PFSK-1 (cell line): ENCODE data around the gene MEX3A.

Experiments
- FOXP2 ChIP-seq: optimal IDR thresholded peaks from 2 replicates; pipeline ENCODE3; 2011; ENCODE audit warnings: borderline replicate concordance, control low read depth, inconsistent platforms; ENCODE audit not compliant: insufficient read depth; ENCODE audit errors: extremely low read length, extremely low read depth
- POLR2AphosphoS5 ChIP-seq: IDR thresholded peaks from 2 replicates; pipeline ENCODE4 v1.6.1; 2012; ENCODE audit warnings: low read depth, mild to moderate bottlenecking, control low read depth, low read length, moderate library complexity
- REST ChIP-seq, 2 experiments: IDR thresholded peaks; 2 replicates each; pipeline versions ENCODE4 v1.6.1 to v1.8.0; 2011 to 2012; ENCODE audit warnings: low read depth in 2 of 2, low read length in 2 of 2, control low read depth in 1 of 2, inconsistent platforms in 1 of 2, mild to moderate bottlenecking in 1 of 2, moderate library complexity in 1 of 2; ENCODE audit not compliant: insufficient read depth in 1 of 2
- SIN3A ChIP-seq: IDR thresholded peaks from 2 replicates; pipeline ENCODE4 v1.6.1; 2012; ENCODE audit warnings: mild to moderate bottlenecking, low read length, moderate library complexity, borderline replicate concordance; ENCODE audit not compliant: insufficient read depth
- TAF1 ChIP-seq: IDR thresholded peaks from 2 replicates; pipeline ENCODE4 v1.6.1; 2012; ENCODE audit warnings: low read length, control low read depth, borderline replicate concordance; ENCODE audit not compliant: insufficient read depth

MEX3A gene

GRCh38 chr1:156083800-156084790, 1.8 kb upstream of the MEX3A start:
- TF ChIP-seq TAF1, result no peak
- TF ChIP-seq POLR2AphosphoS5, result no peak
- no peak for TF ChIP-seq REST (IDR thresholded peaks at IDR 0.05; ENCODE audit: insufficient read depth in 1 of 2, low read depth in 2 of 2, low read length in 2 of 2)
- TF ChIP-seq SIN3A, result no peak

GRCh38 chr1:156081917-156082308, 352 bp downstream of the MEX3A start:
- no peak for TF ChIP-seq SIN3A
- TF ChIP-seq TAF1, result no peak
- TF ChIP-seq FOXP2, result no peak

- TF ChIP-seq REST (IDR thresholded peaks at IDR 0.05; ENCODE audit: insufficient read depth in 1 of 2, low read depth in 2 of 2, low read length in 2 of 2), result no peak
- no peak for TF ChIP-seq FOXP2
- TF ChIP-seq SIN3A, result no peak
- no peak for TF ChIP-seq TAF1
- TF ChIP-seq POLR2AphosphoS5, result no peak
Measured at GRCh38 chr1:156081180-156081916, 917 bp downstream of the MEX3A start.

- TF ChIP-seq TAF1, result no peak
- TF ChIP-seq SIN3A, result 0 out of 2 replicates have a peak, but pooled peaks have one; percentile 38
Measured at GRCh38 chr1:156080863-156081179, 1.4 kb downstream of the MEX3A start.

DNA sequence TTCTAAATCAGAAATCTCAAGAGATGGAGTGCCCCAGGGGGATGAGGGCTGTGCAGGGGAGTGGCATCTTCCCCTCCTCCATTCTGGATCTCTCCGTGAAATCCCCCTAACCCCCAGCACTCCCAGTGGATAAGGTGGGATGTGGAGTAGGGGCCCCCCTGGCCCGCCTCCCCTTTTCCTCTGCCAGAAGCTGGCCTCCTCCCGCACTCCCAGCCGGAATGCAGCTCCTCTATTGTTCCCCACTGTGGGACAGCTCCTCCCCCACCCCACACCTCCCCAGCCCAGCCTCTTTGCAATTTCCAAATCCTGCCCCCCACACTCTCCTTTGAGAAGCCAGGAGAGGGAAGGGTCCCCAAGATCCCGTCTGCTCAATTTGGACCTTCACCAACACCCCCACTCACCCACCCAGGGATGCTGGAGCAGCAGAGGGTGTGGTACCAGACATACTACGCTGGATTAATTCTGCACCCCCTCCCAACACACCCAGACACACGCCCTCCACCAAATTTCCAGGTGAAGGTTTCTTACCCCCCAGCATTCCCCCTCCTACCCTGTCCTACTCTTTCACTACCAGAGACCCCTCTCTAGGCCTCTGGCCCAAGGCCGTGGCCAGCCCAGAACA, 1.9 kb downstream of the MEX3A start:
- TF ChIP-seq REST (IDR thresholded peaks at IDR 0.05; ENCODE audit: insufficient read depth in 1 of 2, low read depth in 2 of 2, low read length in 2 of 2) (no peak), TAF1 (no peak), FOXP2 (no peak), POLR2AphosphoS5 (no peak), SIN3A (no peak)

DNA sequence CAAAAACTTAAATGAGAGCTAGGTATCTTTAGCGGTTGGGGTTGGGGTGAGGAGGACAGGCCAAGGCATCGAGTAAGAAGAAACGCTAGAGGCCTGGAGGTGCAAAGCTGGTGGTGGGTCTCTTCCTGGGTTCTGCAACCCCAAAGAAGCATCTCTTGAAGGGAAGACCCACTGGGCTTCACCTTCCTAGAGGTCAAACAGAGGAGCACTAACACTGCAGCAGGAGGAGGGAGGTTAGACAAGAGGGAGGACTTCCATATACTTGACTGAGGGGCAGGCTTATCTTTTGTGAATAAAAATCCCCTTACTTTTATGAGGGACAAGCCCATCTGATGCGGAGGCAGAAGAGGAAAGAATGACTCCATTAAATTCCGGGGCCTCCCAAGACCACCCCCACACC, 2.5 kb downstream of the MEX3A start:
- TF ChIP-seq FOXP2 (no peak), TAF1 (no peak), SIN3A (no peak), POLR2AphosphoS5 (no peak), REST (IDR thresholded peaks at IDR 0.05; ENCODE audit: insufficient read depth in 1 of 2, low read depth in 2 of 2, low read length in 2 of 2) (no peak)
